Sigmoid colon (tissue), 7 donors: Measurements from ENCODE around the gene FYN. TPM values are rescaled to one million over a fixed set of nuclear protein-coding genes. Genes with fewer than 3 reads are reported as not detected.

Source experiments
- DNase-seq: peaks from one replicate; pipeline ENCODE4 v3.0.0-alpha.2; 2019
- H3K27ac ChIP-seq, 4 donors: fragments of 200-600 bp; sonication (generic); one replicate each; pipeline ENCODE4 v1.5.1; 2016 to 2019; ENCODE audit warnings: mild to moderate bottlenecking in 1 of 4
- H3K27me3 ChIP-seq, 3 donors: fragments of 200-600 bp; sonication (generic); one replicate each; pipeline ENCODE4 v1.5.1; 2019; ENCODE audit warnings: mild to moderate bottlenecking in 1 of 3
- H3K36me3 ChIP-seq, 4 donors: fragments of 200-600 bp; sonication (generic); one replicate each; pipeline ENCODE4 v1.5.1; 2016 to 2019
- H3K4me1 ChIP-seq, 4 donors: fragments of 200-600 bp; sonication (generic); one replicate each; pipeline ENCODE4 v1.5.1; 2017 to 2019
- H3K4me3 ChIP-seq, 4 donors: fragments of 200-600 bp; sonication (generic); one replicate each; pipeline ENCODE4 v1.5.1; 2017 to 2019; ENCODE audit warnings: mild to moderate bottlenecking in 2 of 4, moderate library complexity in 1 of 4
- H3K9me3 ChIP-seq, 4 donors: fragments of 200-600 bp in 3 of 4; sonication (generic) in 3 of 4; one replicate each; pipeline versions ENCODE4 v1.5.1 to v1.6.1; 2013 to 2019
- EP300 ChIP-seq, 4 donors: sonication (generic); formaldehyde crosslinking; IDR thresholded peaks; one replicate each; pipeline ENCODE4 v1.6.1; 2017; ENCODE audit warnings: antibody characterized with exemption in 4 of 4
- POLR2A ChIP-seq, 2 donors: fragments of 450-650 bp; IDR thresholded peaks; one replicate each; pipeline ENCODE4 v1.6.1; 2016; ENCODE audit warnings: antibody characterized with exemption in 2 of 2, mild to moderate bottlenecking in 2 of 2, moderate library complexity in 2 of 2
- POLR2AphosphoS5 ChIP-seq, 4 donors: sonication (generic); formaldehyde crosslinking; IDR thresholded peaks; one replicate each; pipeline ENCODE4 v1.6.1; 2017; ENCODE audit warnings: antibody characterized with exemption in 4 of 4
- WGBS, 2 donors: extraction: QIAGEN DNeasy Blood & Tissue Kit; methylation state at CpG; one replicate each; pipeline ENCODE4 v1.1.7; 2013; 5-methylcytosine and 5-hydroxymethylcytosine counted together
- intact Hi-C: fragments of 100-400 bp; cut with DNase I; formaldehyde crosslinking; loops from one replicate; pipeline ENCODE4 v1.15.1; 2023
- polyA plus RNA-seq, 3 donors: library from polyadenylated mRNA; stranded (reverse); fragments of 200-250 nt; gene quantifications; one replicate each; pipeline ENCODE4 v1.2.3, GENCODE V29; 2013
- total RNA-seq, 4 donors: library from RNA; depleted of rRNA; stranded (reverse); fragments of >200 nt; gene quantifications; one replicate each; pipeline ENCODE4 v1.1.0, GENCODE V29; 2016
- TF ChIP-seq, protein P1 (sequence below), 4 experiments: fragments of 450-650 bp in 3 of 4; fragments of 200-600 bp in 1 of 4; IDR thresholded peaks; one replicate each; pipeline ENCODE4 v1.5.1; 2016 to 2019; ENCODE audit warnings: antibody characterized with exemption in 4 of 4, mild to moderate bottlenecking in 3 of 4, moderate library complexity in 2 of 4
- donor health status: healthy with polysubstance abuse.
- donor health status: Bipolar disorder and iron deficiency.
- donor health status: healthy.

FYN gene
- total and polyA plus RNA-seq, 7 donors, result 2.3 to 81.4 (median 56.9) TPM

DNA sequence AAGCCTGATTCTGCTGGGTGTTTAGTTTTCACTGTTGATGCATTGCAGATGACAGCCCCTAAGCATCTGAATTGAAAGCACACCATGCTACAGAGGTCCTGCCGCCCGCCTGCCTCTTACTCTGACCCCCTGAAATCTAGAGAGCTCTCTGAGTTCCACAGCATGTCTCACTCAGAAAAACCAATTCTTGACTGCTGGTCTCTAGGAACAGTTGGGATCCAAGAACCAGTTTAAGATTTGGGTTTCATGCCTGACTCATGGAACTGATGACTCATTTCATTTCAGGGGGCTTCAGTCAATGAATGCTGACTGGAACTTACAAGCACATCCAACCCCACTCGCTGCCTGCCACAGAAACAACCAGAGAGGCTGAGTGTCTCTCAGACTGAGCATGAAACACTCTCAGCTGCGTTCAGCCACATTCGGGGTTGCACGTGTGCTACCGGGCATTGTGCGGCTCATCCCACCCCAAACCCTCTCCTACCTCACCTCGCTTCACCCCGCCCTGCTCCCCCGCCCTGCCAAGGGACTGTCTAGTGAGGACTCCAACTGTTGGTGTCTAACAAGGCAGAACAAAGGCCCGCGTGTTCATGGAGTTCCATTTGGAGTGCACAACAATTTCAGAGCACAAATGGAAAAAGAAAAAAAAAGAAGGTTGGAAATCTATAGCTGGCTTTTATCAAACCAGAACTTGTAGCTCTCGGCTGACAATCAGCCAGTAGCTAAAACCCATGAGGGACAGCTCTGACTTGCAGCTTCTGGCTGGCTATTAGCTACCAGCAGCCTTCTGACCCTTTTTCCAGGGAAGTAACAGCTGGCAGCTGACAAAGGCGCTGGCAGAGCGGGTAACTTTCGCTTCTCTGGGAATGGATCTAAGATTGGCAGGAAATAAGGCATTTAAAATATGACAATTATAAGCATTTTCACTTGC lies 247.5 kb downstream of the FYN start:
- no peaks in the 10 kb centered on the region for H3K36me3 ChIP-seq
- peak; percentile 79 for DNase-seq
- peak overlapping the region; percentile 49 to 79 (median 78) for H3K27ac ChIP-seq
- peaks cover 0 to 39% (median 32%) of the 10 kb centered on the region in 4 donors for H3K4me1 ChIP-seq
- WGBS, 2 donors, result 76 to 84% methylated on average over 17 of the region's 17 CpGs
- TF ChIP-seq POLR2AphosphoS5 (IDR thresholded peaks at IDR 0.05), result peak in 3 of 4 donors; percentile 51 to 53 (median 52)
- TF ChIP-seq, protein P1, sequence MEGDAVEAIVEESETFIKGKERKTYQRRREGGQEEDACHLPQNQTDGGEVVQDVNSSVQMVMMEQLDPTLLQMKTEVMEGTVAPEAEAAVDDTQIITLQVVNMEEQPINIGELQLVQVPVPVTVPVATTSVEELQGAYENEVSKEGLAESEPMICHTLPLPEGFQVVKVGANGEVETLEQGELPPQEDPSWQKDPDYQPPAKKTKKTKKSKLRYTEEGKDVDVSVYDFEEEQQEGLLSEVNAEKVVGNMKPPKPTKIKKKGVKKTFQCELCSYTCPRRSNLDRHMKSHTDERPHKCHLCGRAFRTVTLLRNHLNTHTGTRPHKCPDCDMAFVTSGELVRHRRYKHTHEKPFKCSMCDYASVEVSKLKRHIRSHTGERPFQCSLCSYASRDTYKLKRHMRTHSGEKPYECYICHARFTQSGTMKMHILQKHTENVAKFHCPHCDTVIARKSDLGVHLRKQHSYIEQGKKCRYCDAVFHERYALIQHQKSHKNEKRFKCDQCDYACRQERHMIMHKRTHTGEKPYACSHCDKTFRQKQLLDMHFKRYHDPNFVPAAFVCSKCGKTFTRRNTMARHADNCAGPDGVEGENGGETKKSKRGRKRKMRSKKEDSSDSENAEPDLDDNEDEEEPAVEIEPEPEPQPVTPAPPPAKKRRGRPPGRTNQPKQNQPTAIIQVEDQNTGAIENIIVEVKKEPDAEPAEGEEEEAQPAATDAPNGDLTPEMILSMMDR (IDR thresholded peaks at IDR 0.05), result no peak
- no peaks in the 10 kb centered on the region for H3K27me3 ChIP-seq
- no peaks in the 10 kb centered on the region for H3K9me3 ChIP-seq
- intact Hi-C loops, result no loop called here
- H3K4me3 ChIP-seq, result peak overlapping the region in 3 of 4 donors; percentile 32 to 34 (median 32)

DNA sequence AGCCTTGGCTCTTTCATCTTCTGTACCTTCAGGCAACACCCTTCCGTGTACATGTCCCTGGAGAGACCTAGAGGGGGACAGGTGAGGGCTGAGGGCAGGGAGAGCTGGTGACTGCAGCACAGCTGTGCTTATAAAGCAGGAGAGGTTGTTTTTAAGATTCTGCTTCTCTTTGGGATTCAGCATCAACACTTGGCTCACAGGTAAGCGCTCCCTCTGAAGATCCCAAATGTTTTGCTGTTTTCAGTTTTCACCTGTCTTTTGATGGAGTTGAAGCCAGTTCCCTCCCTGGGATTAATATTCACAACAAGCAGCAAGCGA lies 248.2 kb downstream of the FYN start:
- DNase-seq, result no peak
- Histone ChIP-seq H3K27ac (peak overlapping the region in 3 of 4 donors; percentile 77 to 79 (median 79)), H3K4me3 (peak overlapping the region in 1 of 4 donors; percentile 32), H3K9me3 (no peaks in the 10 kb centered on the region), H3K4me1 (peaks cover 0 to 39% (median 32%) of the 10 kb centered on the region in 4 donors), H3K27me3 (no peaks in the 10 kb centered on the region), H3K36me3 (no peaks in the 10 kb centered on the region)
- TF ChIP-seq EP300 (IDR thresholded peaks at IDR 0.05) (no peak), POLR2AphosphoS5 (IDR thresholded peaks at IDR 0.05) (no peak), POLR2A (IDR thresholded peaks at IDR 0.05) (no peak)
- TF ChIP-seq, protein P1 (IDR thresholded peaks at IDR 0.05), result no peak
- intact Hi-C loops, result no loop called here
- WGBS, 2 donors, result 90 to 91% methylated on average over 3 of the region's 3 CpGs

DNA sequence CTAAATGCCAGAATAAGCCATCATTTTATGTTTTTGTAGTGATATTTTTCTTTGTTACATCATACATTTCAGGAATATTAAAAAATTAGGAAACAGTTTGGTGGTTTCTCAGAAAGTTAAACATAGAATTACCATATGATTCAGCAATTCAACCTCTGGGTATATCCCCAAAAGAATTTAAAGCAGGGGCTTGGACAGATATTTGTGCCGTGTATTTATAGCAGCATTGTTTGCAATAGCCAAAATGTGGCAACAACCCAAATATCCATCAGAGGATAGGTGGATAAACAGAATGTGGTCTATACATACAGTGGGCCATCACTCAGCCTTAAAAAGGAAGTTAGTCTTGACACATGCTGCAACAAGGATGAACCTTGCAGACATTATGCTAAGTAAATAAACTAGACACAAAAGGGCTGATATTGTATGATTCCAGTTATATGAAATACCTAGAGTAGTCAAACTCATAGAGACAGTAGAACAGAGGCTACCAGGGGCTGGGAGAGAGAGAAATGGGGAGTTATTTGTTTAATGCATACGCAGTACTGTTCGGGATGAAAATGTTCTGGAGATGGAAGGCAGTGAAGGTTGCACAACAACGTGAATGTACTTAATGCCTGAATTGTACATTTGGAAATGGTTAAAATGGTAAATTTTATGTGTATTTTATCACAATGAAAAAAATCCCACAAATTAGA lies 248.7 kb downstream of the FYN start:
- peak overlapping the region in 3 of 4 donors; percentile 77 to 79 (median 79) for H3K27ac ChIP-seq
- 84 to 88% methylated on average over 4 of the region's 4 CpGs for WGBS, 2 donors
- H3K27me3 ChIP-seq, result no peaks in the 10 kb centered on the region
- TF ChIP-seq, protein P1 (IDR thresholded peaks at IDR 0.05), result no peak
- H3K9me3 ChIP-seq, result no peaks in the 10 kb centered on the region
- no peak overlapping the region for H3K4me3 ChIP-seq
- intact Hi-C loops, result no loop called here
- peaks cover 0 to 39% (median 32%) of the 10 kb centered on the region in 4 donors for H3K4me1 ChIP-seq
- no peak for DNase-seq
- H3K36me3 ChIP-seq, result no peaks in the 10 kb centered on the region

DNA sequence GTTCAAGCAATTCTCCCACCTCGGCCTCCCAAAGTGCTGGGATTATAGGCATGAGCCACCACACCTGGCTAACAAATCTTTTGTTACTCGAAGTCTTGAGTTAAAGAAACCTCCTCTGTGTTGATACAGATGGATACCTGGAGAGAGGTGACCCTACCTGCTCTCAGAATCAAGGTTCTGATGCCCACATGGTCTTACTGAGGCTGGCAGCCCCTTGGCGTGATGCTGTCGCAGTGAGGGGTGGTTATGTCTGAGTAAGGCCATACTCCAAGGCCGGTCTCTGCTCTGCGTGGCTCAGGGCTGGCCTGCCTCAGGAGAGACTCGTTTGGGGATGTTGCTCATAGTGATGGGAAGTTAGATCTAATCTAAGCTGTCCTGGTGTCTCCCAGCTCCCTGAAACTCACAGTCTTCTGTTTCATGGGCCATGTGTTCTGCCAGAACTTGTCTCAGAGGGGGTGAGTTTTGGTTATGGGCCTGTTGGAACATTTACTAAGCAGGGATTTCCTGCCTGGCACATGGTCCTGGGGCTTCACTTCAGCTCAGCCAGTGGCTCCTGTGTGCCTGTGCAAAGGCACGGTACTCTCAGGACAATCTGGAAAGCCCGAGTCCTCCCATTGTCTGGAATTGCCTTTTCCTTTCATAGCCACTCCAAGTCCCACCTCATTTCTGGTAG lies 250.1 kb downstream of the FYN start:
- DNase-seq, result no peak
- whole genome bisulfite sequencing, 2 donors, result 83 to 92% methylated on average over 9 of the region's 9 CpGs

More for the DNA sequence above, 250.1 kb downstream of the FYN start:
- Histone ChIP-seq H3K27ac (no peak overlapping the region), H3K4me3 (no peak overlapping the region), H3K36me3 (no peaks in the 10 kb centered on the region), H3K27me3 (no peaks in the 10 kb centered on the region), H3K4me1 (peaks cover 0 to 38% (median 31%) of the 10 kb centered on the region in 4 donors), H3K9me3 (no peaks in the 10 kb centered on the region)
- intact Hi-C loops, result no loop called here
- TF ChIP-seq, protein P1 (IDR thresholded peaks at IDR 0.05), result no peak
- TF ChIP-seq POLR2AphosphoS5 (IDR thresholded peaks at IDR 0.05), result no peak
- no peak for TF ChIP-seq POLR2A (IDR thresholded peaks at IDR 0.05)
- no peak for TF ChIP-seq EP300 (IDR thresholded peaks at IDR 0.05)
